ENCODE measurements around the gene ZNF385B.

DNA sequence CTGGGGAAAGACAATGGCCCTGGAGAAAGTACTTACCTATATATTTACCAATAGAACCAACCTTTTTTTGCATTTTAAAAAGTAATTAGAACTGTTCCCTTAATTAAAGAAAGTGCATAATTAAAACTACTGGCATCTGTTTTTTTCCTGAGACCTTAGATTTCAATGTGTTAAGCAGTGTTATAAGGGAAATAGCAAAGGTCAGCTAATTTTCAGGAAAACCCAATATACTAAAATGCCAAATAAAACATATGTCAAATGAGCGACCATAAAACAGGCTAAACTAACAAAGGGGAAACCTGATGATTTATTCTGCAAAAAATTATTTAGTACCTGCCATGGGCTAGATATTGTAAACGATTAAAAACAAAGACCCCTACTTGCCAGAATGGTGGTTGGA is 372.8 kb downstream of the ZNF385B start:
- no peak for TF ChIP-seq POLR2A (IDR thresholded peaks at IDR 0.05)
- TF ChIP-seq, protein P1, sequence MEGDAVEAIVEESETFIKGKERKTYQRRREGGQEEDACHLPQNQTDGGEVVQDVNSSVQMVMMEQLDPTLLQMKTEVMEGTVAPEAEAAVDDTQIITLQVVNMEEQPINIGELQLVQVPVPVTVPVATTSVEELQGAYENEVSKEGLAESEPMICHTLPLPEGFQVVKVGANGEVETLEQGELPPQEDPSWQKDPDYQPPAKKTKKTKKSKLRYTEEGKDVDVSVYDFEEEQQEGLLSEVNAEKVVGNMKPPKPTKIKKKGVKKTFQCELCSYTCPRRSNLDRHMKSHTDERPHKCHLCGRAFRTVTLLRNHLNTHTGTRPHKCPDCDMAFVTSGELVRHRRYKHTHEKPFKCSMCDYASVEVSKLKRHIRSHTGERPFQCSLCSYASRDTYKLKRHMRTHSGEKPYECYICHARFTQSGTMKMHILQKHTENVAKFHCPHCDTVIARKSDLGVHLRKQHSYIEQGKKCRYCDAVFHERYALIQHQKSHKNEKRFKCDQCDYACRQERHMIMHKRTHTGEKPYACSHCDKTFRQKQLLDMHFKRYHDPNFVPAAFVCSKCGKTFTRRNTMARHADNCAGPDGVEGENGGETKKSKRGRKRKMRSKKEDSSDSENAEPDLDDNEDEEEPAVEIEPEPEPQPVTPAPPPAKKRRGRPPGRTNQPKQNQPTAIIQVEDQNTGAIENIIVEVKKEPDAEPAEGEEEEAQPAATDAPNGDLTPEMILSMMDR (IDR thresholded peaks at IDR 0.05) = no peak
- no peak for TF ChIP-seq POLR2AphosphoS5 (IDR thresholded peaks at IDR 0.05)
